Bronchial epithelial cell (primary cell): ENCODE measurements around the gene KLC3. TPM values are rescaled to one million over a fixed set of nuclear protein-coding genes. Genes with fewer than 3 reads are reported as not detected.

Experiments
- DNase-seq: peaks from one replicate; pipeline ENCODE4 v3.0.0-alpha.2; 2010; ENCODE audit warnings: low read depth
- FAIRE-seq: peaks from 2 replicates; lab custom pipeline; 2011; peaks lifted over from hg19 to GRCh38; lab: Jason Lieb, UNC
- H3K27me3 ChIP-seq: 2 replicates; pipeline ENCODE4 v1.5.1; 2011; ENCODE audit warnings: low read length; ENCODE audit not compliant: control insufficient read depth, insufficient read depth
- H3K36me3 ChIP-seq: 2 replicates; pipeline ENCODE4 v1.5.1; 2011; ENCODE audit warnings: low read length; ENCODE audit not compliant: control insufficient read depth, insufficient read depth
- H3K4me3 ChIP-seq: 2 replicates; pipeline ENCODE4 v1.5.1; 2011; ENCODE audit warnings: mild to moderate bottlenecking, low read depth, low read length, control low read depth
- total RNA-seq: library from RNA; depleted of rRNA; stranded (reverse); fragments of >200 nt; gene quantifications from 2 replicates; pipeline ENCODE4 v1.2.1, GENCODE V29; 2014
- TF ChIP-seq, protein P1 (sequence below): IDR thresholded peaks from 2 replicates; pipeline ENCODE4 v1.5.1; 2011; ENCODE audit warnings: mild to moderate bottlenecking, moderate library complexity, low read length, control low read depth, inconsistent platforms; ENCODE audit not compliant: insufficient read depth, severe bottlenecking

KLC3 gene
- total RNA-seq, 1 donor from 2014 or later = 83.5 TPM

DNA sequence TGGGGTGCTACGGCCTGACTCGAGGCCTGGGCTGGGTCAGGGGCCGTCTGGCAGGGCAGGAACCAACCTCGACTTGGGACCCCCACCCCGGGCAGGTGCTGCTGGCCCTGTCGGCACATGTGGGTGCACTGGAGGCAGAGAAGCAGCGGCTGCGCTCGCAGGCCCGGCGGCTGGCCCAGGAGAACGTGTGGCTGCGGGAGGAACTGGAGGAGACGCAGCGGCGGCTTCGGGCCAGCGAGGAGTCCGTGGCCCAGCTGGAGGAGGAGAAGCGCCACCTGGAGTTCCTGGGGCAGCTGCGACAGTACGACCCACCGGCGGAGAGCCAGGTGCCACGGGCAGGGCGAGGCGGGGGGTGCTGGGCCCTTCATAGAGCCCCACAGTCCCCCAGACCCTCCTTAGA, 5.9 kb downstream of the KLC3 start:
- no peak for FAIRE-seq
- TF ChIP-seq, protein P1, sequence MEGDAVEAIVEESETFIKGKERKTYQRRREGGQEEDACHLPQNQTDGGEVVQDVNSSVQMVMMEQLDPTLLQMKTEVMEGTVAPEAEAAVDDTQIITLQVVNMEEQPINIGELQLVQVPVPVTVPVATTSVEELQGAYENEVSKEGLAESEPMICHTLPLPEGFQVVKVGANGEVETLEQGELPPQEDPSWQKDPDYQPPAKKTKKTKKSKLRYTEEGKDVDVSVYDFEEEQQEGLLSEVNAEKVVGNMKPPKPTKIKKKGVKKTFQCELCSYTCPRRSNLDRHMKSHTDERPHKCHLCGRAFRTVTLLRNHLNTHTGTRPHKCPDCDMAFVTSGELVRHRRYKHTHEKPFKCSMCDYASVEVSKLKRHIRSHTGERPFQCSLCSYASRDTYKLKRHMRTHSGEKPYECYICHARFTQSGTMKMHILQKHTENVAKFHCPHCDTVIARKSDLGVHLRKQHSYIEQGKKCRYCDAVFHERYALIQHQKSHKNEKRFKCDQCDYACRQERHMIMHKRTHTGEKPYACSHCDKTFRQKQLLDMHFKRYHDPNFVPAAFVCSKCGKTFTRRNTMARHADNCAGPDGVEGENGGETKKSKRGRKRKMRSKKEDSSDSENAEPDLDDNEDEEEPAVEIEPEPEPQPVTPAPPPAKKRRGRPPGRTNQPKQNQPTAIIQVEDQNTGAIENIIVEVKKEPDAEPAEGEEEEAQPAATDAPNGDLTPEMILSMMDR = no peak
- no peak for DNase-seq
- peaks cover 18% of the 10 kb centered on the region for H3K36me3 ChIP-seq
- H3K4me3 ChIP-seq = no peak overlapping the region
- no peaks in the 10 kb centered on the region for H3K27me3 ChIP-seq

DNA sequence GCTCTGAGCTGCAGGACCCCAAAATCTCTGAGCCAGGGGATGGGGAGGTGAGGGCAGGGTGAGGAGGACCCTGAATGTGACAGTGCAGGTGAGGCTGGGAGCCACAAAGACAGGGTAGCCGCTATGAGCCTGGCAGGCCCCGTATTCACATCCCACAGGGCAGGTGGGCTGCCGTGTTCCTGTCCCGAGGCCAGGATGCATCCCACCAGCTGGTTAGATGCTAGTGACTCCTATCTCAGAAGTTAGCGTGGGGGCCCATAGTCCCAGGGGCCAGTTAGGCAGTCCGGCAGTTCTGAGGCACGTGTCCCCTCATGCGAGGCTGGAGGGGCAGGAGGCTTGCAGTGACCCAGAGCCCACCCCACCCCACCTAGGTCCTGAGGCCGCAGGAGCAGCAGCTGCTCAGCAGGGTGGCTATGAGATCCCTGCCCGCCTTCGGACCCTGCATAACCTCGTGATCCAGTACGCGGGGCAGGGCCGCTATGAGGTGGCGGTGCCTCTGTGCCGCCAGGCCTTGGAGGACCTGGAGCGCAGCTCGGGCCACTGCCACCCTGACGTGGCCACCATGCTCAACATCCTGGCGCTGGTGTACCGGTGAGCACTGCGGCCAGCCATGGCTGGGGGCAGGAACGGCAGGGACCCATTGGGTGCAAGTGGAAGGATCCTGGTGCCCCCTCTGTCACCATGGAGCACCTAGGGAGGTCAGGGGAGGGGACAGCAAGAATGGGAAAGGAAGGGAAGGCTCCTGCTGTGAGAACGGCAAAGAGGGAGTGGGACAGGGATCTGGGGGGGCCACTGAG, 7.2 kb downstream of the KLC3 start:
- DNase-seq (no peak), FAIRE-seq (no peak)
- TF ChIP-seq, protein P1 = no peak
- Histone ChIP-seq H3K36me3 (peaks cover 22% of the 10 kb centered on the region), H3K27me3 (no peaks in the 10 kb centered on the region), H3K4me3 (no peak overlapping the region)

DNA sequence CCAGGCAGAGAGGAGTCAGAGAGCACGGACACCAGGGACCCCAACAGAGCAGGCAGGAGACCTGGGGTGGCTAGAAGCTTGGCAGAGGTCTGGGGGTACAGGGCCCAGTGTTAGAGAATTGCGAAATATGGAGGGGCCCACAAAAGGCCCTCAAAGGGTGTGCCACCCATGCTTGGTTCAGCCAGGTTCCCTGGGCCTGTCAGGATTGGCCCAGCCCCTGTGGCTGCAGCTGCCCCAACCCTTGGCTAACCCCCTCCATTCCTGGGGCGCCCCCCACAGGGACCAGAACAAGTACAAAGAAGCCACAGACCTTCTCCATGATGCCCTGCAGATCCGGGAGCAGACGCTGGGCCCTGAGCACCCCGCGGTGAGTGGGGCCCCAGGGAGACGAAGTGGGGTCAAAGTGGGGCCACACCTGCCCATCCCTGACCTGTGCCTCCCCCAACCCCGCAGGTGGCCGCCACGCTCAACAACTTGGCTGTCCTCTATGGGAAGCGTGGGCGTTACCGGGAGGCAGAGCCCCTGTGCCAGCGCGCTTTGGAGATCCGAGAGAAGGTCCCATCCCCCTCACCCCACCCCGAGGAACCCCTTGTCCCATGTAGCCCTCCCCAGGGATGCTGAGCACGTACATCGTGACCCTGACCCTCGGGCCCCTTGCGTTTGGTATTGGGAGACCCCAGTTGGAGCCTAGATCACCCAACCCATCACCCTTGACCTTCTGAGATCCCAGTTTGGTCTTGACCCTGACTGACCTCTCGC, 8.0 kb downstream of the KLC3 start:
- FAIRE-seq = no peak
- no peaks in the 10 kb centered on the region for H3K27me3 ChIP-seq
- TF ChIP-seq, protein P1 = no peak
- no peak overlapping the region for H3K4me3 ChIP-seq
- DNase-seq = no peak
- H3K36me3 ChIP-seq = peaks cover 22% of the 10 kb centered on the region

DNA sequence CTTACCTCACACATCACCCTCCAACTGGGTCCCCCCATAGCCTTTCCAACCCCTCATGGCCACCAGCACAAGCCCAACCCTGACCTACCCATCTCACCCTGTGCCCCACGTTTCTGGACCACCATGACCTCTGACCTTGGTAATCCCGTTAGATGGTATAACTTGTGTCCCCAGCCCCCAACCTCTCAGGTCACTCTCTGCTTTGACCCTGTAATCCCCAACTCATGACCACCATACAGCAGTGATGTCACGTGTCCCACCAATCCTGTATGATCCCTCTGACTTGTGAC, 8.5 kb downstream of the KLC3 start:
- Histone ChIP-seq H3K4me3 (no peak overlapping the region), H3K27me3 (no peaks in the 10 kb centered on the region), H3K36me3 (peaks cover 22% of the 10 kb centered on the region)
- TF ChIP-seq, protein P1 = no peak
- FAIRE-seq = peak; percentile 36
- no peak for DNase-seq

DNA sequence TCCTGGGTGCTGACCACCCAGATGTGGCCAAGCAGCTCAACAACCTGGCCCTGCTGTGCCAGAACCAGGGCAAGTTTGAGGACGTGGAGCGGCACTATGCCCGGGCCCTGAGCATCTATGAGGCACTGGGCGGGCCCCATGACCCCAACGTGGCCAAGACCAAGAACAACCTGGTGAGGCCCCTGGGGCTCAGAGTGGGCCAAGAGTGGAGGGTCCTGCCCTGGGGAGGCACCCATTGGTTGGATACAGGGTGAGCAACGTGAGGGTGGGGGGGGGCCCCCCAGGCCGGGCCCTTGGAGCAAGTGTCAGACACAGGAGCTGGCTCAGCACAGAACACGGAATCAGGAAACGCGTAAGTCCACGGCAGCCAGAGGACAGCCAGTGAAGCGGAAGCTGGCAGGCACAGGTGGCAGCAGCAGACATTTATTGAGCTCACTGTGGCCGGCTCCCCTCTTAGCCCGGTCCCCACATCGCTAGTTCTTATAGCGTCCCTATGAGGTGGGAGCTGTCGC, 8.9 kb downstream of the KLC3 start:
- TF ChIP-seq, protein P1 = no peak
- DNase-seq (no peak), FAIRE-seq (no peak)
- no peaks in the 10 kb centered on the region for H3K27me3 ChIP-seq
- H3K4me3 ChIP-seq = no peak overlapping the region
- H3K36me3 ChIP-seq = peaks cover 22% of the 10 kb centered on the region
